GM10266 (cell line): Measurements from ENCODE around the gene PNPLA7.
"Not testable (repeated sequence)": the region's sequence is repeated elsewhere in the genome, so short reads cannot be mapped to it uniquely, and the experiment has no call there.

Experiments
- DNase-seq: peaks from one replicate; pipeline ENCODE4 v3.0.0; 2012; ENCODE audit errors: extremely low spot score
- TF ChIP-seq, protein P1 (sequence below): IDR thresholded peaks from 2 replicates; pipeline ENCODE4 v1.5.1; 2012; ENCODE audit warnings: mild to moderate bottlenecking, low read depth; ENCODE audit not compliant: control insufficient read depth, insufficient read depth; ENCODE audit errors: missing control alignments

PNPLA7 gene

DNA sequence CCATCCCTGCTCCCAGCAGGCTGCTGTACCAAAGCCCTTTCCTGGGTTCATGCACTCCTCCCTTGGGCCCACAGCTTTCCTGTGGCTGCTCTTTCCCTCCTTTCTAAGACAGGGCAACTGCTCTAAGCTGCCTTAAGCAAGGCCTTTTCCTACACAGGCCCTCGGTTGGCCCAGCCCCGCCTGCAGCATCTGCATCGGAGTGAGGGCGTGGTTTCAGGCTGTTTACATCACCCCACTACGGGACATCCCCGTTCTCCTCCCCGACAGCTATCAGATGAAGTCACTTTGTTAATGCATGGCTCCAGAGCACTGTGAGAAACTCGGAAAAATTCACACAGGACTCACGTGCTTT is 25.1 kb upstream of the PNPLA7 start:
- TF ChIP-seq, protein P1, sequence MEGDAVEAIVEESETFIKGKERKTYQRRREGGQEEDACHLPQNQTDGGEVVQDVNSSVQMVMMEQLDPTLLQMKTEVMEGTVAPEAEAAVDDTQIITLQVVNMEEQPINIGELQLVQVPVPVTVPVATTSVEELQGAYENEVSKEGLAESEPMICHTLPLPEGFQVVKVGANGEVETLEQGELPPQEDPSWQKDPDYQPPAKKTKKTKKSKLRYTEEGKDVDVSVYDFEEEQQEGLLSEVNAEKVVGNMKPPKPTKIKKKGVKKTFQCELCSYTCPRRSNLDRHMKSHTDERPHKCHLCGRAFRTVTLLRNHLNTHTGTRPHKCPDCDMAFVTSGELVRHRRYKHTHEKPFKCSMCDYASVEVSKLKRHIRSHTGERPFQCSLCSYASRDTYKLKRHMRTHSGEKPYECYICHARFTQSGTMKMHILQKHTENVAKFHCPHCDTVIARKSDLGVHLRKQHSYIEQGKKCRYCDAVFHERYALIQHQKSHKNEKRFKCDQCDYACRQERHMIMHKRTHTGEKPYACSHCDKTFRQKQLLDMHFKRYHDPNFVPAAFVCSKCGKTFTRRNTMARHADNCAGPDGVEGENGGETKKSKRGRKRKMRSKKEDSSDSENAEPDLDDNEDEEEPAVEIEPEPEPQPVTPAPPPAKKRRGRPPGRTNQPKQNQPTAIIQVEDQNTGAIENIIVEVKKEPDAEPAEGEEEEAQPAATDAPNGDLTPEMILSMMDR, result no peak
- no peak for DNase-seq

DNA sequence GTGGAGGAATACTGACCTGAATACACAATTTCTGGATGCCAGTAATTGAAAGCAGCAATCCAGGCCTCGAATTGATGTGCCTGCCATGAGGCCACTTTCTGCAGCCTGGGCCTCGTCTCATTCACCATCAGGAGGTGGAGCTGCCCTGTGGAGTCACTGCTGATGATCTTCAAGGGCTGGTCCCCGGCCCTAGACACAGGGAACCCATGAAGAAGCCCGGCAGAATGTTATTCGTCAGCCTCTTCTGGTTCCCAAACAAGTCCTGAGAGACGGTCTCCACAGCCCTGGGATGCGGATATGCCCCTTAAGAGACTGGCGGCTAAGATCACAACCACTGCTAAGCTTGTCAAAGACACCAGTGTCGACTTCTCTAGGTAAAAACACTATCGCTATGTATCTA is 24.0 kb upstream of the PNPLA7 start:
- no peak for DNase-seq
- TF ChIP-seq, protein P1, result no peak

DNA sequence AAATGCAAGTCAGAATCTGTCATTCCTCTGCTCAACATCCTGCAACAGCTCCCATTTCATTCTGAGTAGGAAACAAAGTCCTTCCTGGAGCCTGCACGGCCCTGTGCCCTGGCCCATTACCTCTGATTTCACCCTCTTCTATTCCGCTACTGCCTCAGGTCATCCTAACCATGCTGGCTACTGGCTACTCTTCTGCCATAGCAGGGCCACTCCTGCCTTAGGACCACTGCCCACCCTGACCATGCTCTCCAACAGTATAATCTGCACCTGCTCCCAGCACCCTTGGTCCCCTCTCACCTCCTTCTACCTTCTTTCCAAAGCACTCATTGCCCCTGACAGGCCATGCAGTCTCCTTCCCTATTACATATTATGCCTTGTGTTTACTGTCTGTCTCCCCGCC is 20.4 kb upstream of the PNPLA7 start:
- DNase-seq, result no peak
- TF ChIP-seq, protein P1, result no peak

DNA sequence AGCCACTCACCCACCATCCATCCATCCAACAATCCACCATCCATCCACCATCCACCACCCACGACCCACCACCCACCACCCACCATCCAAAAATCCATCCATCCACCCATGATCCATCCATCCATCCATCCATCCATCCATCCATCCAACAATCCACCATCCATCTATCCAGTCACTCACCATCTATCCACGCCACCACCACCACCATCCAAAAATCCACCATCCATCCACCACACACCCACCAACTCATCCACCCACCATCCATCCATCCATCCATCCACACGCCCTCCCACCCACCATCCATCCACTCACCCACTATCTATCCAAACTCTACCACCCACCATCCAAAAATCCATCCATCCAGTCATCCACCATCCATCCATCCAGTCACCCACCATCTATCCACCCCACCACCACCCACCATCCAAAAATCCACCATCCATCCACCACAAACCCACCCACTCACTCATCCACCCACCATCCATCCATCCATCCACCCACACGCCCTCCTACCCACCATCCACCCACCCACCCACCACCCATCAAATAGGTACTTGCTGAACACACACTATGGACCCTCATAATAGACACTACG is 19.5 kb upstream of the PNPLA7 start:
- no peak for DNase-seq
- TF ChIP-seq, protein P1, result no peak

DNA sequence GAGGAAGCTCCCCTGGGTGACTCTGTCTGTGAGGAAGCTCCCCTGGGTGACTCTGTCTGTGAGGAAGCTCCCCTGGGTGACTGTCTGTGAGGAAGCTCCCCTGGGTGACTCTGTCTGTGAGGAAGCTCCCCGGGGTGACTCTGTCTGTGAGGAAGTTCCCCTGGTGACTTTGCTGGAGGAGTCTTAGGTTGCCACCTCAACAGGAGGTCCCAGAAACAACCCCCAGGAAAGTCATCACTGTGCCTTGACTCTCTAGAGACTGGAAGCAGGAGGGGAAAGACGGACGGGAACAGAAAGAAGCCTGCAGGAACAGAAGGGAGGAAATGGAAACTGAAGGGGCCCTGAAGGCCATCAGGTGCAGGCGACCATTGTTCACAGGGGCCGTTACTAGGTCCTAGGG is 18.2 kb upstream of the PNPLA7 start:
- DNase-seq, result not testable (repeated sequence)

DNA sequence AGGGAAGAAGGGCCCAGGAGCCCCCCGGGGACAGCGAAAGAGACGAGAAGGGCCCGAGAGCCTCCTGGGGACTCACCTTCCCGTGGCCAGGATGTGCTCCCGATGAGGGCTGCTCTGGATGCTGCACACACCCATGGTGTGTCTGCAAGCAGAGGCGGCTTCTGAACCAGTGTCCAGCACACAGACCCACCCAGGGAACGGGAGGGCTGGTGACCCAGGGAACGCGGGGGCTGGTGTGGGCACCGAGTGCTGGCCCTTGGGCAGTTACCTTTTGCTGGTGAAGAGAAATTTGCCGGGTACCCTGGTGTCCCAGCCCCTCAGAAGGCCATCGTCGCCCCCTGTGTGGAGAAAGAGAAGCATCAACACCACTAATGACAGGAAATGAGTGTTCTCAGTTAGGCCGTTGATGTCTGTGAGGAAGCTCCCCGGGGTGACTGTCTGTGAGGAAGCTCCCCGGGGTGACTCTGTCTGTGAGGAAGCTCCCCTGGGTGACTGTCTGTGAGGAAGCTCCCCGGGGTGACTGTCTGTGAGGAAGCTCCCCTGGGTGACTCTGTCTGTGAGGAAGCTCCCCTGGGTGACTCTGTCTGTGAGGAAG is 14.7 kb upstream of the PNPLA7 start:
- DNase-seq, result no peak
- TF ChIP-seq, protein P1, result no peak

DNA sequence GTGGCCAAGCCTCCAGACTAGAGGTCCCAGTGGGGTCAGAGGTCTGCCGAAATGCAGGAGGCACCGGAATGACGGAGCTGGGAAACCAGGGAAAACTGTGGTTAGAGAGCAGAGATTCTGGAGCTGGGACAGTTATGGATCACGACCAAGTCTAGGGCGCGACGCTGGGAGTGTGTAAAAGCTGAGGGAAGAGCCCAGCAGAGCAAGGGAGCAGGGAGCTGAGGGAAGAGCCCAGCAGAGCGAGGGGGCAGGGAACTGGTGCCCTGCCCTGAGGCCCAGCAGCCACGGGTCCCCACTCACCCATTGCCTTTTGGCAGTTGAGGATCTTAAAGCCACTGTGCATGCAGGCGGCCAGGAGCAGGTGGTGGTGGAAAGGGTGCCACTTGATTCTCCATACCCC is 13.9 kb upstream of the PNPLA7 start:
- TF ChIP-seq, protein P1, result no peak
- no peak for DNase-seq

DNA sequence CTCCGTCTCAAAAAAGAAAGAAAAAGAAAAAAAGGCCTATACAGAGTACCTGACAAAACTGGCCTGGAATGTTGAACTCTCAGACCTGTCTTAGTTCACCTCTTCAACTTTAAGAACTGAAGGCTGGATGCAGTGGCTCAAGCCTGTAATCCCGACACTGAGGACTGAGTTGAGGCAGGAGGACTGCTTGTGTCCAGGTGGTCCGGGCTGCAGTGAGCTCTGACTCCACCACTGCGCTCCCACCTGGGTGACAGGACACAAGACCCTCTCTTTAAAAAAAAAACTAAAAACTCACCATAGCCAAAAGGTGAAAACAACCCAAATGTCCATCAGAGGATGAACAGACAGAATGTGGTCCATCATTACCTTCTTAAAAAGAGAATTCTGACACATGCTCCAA is 7.9 kb upstream of the PNPLA7 start:
- no peak for DNase-seq
- TF ChIP-seq, protein P1, result no peak
